SHP77 treated with DMSO at 0.1 percent for 48 hours (cell line): Measurements from ENCODE around the gene BCAM.

Source experiments
- DNase-seq: peaks from one replicate; lab custom pipeline; 2025; lab: John Stamatoyannopoulos, UW

Gene BCAM

GRCh38 chr19:44792281-44792680 is 16.6 kb upstream of the BCAM start:
- peak; percentile 82 for DNase-seq

DNA sequence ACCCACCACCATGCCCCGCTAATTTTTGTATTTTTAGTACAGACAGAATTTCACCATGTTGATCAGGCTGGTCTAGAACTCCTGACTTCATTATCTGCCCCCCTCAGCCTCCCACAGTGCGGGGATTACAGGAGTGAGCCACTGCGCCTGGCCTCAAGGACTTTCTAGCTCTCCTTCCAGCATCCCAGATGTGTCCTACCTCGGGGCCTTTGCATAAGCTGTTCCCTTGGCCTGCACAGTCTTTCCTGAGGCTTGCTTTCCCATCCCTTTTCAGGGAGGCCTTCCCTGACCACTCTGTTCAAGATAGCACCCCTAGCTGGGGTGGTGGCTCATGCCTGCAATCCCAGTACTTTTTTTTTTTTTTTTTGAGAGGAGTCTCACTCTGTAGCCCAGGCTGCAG is 14.3 kb upstream of the BCAM start:
- DNase-seq = no peak

DNA sequence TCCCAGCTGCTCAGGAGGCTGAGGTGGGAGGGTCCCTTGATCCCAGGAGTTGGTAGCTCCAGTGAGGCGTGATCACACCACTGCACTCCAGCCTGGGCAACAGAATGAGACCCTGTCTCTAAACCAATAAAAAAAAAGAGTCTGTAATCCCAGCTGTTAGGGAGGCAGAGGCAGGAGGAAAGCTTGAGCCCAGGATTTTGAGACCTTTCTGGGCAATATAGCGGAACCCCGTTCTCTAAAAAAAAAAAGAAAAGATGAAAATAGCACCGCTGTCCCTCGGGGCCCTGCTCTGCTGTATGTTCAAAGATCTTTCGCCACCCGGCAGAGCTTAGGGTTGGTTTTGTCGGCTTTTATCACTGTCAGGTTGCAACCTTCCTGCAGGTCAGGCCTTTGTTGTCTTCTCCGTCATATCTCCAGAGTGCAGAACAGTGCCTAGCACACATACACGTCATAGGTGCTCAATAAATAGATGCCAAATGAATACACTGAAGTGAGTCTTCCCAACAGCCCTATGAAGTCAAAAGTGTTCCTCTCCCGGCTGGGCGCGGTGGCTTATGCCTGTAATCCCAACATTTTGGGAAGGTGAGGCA is 13.4 kb upstream of the BCAM start:
- DNase-seq = no peak

DNA sequence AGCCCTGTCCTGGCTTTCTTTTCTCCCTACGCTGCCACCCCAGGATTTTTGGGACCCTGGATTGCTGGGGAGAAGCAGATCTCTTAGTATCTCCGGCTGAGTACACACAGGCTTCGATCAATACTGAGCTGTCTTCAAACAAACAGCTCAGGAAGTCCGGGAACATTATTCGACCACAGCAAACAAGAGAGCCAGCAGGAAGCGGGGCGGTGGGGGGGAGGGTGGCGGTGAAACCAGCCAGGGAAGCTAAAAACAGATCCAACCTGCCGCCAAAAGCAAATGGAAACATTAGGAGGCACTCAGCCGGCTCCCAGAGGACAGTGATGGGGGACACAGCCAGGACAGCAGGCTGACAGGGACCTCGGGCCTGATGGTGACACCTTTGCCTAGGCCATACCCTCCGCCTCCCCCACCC is 12.2 kb upstream of the BCAM start:
- peak; percentile 80 for DNase-seq

DNA sequence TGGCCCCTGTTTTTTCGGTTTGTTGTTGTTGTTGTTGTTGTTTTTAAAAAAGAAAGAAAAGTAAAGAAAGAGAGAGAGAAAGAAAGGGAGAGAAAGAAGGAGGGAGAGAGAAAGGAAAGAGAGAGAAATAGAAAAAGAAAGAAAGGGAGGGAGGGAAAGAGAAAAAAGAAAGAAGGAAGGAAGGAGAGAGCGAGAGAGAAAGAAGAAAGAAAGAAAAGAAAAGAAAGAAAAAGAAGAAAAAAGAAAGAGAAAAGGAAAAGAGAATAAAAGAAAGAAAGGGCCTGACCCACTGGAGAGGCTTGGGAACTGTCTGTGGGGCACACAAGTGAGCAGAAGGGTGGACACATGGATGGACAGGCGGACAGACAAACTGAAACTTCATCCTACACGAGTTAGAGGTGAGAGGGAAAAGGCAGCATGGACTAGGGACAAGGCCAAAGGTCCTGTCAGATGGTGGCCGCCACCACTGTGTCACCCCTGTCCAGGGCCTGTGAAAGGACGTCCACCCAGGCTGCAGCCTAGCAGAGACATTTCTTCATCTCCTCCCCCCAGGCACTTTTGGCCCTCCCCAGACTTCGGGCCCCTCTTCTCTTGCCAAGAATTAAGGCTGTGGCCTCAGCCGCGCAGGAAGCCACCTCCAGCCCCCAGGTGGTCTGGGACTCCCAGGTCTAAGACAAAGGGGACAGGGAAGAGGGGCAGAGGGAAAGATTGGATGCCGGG is 9.1 kb upstream of the BCAM start:
- DNase-seq = no peak

DNA sequence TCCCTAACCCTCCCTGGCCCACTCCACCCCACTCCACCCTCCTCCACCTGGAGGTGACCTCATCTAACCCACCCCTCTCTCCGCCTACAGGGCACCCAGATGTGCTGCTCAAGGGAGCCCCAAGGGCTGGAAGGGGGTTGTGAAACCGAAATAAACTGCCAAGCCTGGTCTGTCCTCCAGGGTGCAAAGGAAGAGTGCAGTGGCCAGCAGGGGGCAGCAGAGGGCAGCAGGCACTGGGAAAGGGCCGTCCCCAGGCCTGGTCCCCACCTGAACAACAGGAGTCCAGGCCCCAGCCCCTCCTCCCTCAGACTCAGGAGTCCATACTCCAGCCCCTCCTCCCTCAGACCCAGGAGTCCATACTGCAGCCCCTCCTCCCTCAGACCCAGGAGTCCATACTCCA is 8.4 kb upstream of the BCAM start:
- peak; percentile 38 for DNase-seq

DNA sequence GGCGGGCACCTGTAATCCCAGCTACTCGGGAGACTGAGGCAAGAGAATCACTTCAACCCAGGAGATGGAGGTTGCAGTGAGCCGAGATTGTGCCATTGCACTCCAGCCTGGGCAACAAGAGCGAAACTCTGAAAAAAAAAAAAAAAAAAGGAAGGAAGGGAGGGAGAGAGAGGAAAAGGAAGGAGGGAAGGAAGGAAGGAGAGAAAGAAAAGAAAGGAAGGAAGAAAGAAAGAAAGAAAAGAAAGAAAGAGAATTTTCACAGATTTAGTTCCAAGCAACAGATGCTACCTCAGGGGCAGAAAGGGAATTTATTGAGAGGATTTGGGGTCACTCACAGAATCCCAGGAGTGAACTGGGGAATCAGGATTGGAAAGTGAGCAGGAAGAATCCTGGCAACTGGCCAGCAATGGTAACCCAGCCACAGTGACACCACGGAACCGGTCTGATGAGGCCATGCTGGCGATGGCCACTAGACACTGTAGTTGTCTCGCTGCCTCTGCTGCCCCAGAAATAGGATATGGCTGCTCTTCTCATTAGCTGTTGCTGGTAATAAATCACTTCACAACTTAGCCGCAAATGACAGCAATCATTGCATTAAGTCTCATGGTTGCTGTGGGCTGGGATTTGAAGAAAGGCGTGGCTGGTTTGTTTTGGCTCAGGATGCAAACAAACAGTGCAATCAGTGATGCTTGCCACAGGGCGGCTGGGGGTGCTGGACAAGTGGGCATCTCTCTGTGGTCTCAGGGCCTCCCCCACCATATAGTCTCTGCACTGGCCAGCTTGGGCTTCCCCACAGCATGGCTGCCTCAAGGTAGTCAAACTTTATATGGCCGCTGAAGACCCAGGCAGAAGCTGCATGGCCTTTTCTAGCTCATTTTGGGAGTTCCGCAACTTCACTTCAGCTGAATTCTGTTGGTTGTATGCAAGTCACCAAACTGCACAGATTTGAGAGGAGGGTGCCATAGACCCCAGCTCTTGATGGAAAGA is 5.2 kb upstream of the BCAM start:
- no peak for DNase-seq

- no peak for DNase-seq
These were observed 2.6 kb upstream of the BCAM start for GRCh38 chr19:44806291-44806690.

DNA sequence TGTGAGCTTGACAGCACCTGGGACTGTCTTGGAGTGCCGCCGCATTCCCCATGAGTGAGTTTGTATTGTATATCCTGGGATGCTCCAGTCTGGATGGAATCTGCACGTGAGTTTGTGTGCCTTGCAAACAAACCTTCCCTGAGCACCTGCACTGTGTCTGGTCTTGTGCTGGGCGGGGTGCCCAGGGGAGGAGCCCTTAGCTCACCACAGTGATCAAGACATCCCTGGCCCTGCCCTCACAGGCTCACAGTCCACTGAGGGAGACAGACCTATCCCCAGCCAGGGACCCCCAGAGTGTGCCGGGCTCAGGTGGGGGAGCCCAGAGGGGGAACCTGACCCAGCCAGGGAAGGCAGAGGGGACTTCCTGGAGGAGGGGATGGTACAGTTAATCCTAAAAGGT is 1.7 kb upstream of the BCAM start:
- DNase-seq = peak; percentile 93

DNA sequence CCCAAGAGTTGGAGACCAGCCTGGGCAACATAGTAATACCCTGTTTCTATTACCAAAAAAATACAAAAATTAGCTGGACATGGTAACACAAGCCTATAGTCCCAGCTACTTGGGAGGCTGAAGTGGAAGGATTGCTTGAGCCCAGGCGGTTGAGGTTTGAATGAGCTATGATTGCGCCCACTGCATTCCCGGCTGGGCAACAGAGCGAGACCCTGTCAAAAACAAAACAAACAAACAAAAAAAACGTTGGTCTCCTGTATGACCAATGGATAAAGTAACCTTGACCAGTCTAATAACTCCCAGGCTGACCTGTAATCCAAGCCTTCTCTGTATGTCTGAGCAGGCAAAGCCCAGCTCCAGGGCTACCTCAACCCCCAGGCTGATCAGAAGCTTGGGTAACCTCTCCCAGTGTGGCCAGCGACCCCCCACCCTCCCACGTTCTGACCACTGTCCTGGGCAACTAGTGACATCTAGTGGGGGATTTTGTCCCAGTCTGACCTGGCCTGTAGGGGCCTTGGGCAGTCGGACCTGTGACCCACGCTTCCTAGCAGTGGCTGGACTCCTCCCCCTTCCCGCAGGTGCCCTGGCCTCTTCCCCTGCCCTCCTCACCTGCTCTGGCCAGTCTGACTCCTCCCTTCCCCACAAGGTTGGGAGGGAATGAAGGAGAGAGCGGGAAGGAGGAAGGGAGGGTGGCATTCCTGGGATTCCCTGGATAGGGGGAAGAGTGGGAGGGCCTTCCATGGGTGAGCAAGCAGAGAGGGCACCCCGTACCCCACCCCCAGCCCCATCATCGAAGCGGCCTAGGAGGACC is 1.0 kb upstream of the BCAM start:
- DNase-seq = peak; percentile 31

- DNase-seq = no peak
These were observed 802 bp downstream of the BCAM start for GRCh38 chr19:44809577-44810233.

DNA sequence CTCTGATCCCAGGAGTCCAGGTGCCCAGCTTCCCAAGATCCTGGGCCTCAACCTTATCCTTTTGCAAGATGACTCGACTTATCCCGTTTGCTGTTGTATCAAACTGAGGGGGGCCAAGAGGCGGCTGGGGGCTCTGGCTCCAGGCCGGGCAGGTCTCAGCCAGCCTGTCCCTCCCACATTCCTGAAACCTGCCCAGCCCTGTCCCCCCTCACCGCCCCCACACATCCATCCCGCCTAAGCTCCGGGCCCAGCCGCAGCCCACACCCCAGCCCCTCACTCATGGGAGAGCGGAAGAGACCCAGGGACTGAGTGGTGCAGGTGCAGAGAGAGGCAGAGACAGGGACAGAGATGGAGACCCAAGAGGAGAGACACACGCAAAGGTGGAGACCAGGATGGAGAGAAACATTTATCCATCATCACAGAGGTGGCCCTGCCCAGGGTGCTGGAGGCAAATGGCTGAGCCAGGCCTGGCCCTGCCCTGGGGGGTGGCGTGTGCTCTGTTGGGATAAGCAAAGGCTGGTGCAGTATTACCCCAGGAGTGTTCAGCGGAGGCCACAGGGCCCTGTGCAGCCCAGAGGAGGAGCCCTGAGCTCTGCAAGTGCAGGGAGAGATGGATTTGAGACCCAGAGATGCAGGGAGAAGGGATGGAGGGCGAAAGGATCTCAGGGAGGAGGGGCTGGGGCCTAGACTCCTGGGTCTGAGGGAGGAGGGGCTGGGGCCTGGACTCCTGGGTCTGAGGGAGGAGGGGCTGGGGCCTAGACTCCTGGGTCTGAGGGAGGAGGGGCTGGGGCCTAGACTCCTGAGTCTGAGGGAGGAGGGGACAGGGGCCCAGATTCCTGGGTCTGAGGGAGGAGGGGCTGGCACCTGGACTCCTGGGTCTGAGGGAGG is 1.6 kb downstream of the BCAM start:
- no peak for DNase-seq

DNA sequence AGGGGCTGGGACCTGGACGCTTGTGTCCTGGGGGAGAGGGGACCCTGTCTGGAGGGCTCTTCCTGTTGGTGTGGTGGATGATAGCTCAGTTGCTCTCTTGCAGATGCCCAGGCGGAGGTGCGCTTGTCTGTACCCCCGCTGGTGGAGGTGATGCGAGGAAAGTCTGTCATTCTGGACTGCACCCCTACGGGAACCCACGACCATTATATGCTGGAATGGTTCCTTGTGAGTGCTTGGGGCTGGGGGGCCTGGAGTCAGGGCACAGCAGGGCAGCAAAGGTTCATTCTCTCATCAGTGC is 2.2 kb downstream of the BCAM start:
- DNase-seq = no peak

- DNase-seq = no peak
These were observed 3.3 kb downstream of the BCAM start for GRCh38 chr19:44812142-44812718.

DNA sequence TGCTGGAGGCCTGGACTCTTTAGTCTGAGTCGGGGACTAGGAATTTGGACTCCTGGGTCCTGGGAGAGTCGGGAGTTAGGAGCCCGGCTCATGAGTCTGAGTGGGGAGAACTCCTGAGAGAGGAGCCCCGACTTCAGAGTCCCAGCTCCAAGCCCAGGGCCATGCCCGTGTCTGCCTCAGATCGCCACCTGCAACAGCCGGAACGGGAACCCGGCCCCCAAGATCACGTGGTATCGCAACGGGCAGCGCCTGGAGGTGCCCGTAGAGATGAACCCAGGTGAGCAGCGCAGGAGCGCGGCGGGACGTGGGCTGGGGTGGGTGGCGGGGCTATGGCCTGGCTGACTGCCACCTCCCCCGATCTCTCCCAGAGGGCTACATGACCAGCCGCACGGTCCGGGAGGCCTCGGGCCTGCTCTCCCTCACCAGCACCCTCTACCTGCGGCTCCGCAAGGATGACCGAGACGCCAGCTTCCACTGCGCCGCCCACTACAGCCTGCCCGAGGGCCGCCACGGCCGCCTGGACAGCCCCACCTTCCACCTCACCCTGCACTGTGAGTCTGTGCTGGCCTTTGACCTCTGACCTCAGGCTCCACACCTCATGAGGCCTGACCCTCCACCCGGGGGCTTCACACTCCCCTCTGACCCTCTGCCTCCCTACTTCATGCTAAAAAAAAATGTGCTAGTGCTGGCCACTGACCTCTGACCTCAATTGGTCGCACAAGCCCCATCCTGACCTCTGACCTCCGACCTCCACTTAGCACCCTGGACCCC is 4.4 kb downstream of the BCAM start:
- no peak for DNase-seq

- DNase-seq = no peak
These were observed 5.1 kb downstream of the BCAM start for GRCh38 chr19:44813841-44814470.

DNA sequence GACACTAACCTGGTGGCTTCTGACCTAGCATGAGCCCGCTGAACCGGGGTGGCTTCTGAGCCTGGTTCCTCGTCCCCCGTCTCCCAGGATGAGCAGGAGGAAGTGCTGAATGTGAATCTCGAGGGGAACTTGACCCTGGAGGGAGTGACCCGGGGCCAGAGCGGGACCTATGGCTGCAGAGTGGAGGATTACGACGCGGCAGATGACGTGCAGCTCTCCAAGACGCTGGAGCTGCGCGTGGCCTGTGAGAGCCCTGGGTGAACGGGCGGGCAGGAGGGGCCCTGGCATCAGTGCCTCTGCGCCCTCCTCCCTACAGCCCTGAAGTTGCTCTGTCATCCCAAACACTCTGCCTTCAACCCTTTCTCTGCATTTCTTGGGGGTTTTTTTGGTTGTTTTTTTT is 5.6 kb downstream of the BCAM start:
- DNase-seq = no peak

- no peak for DNase-seq
These were observed 7.4 kb downstream of the BCAM start for GRCh38 chr19:44816301-44816700.
